Loucy (cell line): ENCODE measurements around the gene ENPP5.

Experiments
- H2AFZ ChIP-seq: fragments of 200-600 bp; sonication (generic); 2 replicates; pipeline ENCODE4 v1.6.0; 2016; ENCODE audit warnings: antibody characterized with exemption, mild to moderate bottlenecking, low read length, moderate library complexity
- H3F3A ChIP-seq: fragments of 200-600 bp; 2 replicates; pipeline ENCODE4 v1.6.0; 2016; ENCODE audit warnings: antibody characterized with exemption, low read depth, mild to moderate bottlenecking
- H3K27me3 ChIP-seq: fragments of 200-600 bp; sonication (generic); 2 replicates; pipeline ENCODE4 v1.6.1; 2014; ENCODE audit warnings: low read length, mild to moderate bottlenecking; ENCODE audit not compliant: insufficient read depth, poor library complexity, severe bottlenecking
- H3K36me3 ChIP-seq: fragments of 200-600 bp; sonication (generic); 2 replicates; pipeline ENCODE4 v1.6.1; 2016; ENCODE audit warnings: low read length; ENCODE audit not compliant: insufficient read depth
- H3K4me1 ChIP-seq: fragments of 200-600 bp; sonication (generic); 2 replicates; pipeline ENCODE4 v1.5.1; 2014; ENCODE audit warnings: low read length, mild to moderate bottlenecking; ENCODE audit not compliant: insufficient read depth, poor library complexity, severe bottlenecking
- H3K4me2 ChIP-seq: fragments of 200-600 bp; sonication (generic); 2 replicates; pipeline ENCODE4 v1.6.0; 2014; ENCODE audit warnings: antibody characterized with exemption, low read length, low read depth, mild to moderate bottlenecking; ENCODE audit not compliant: poor library complexity, severe bottlenecking
- H3K4me3 ChIP-seq: fragments of 200-600 bp; sonication (generic); 2 replicates; pipeline ENCODE4 v1.5.1; 2014; ENCODE audit warnings: low read length, mild to moderate bottlenecking, mixed read lengths; ENCODE audit not compliant: poor library complexity, severe bottlenecking
- H3K79me2 ChIP-seq: fragments of 200-600 bp; sonication (generic); 2 replicates; pipeline ENCODE4 v1.6.1; 2014; ENCODE audit warnings: low read length; ENCODE audit not compliant: insufficient read depth
- H3K9ac ChIP-seq: fragments of 200-600 bp; sonication (generic); 2 replicates; pipeline ENCODE4 v1.6.0; 2014; ENCODE audit warnings: mild to moderate bottlenecking, low read depth, low read length, moderate library complexity; ENCODE audit not compliant: poor library complexity, severe bottlenecking
- H3K9me2 ChIP-seq: fragments of 200-600 bp; sonication (generic); replicated peaks from 2 replicates; pipeline ENCODE4 v1.6.1; 2016; ENCODE audit warnings: low read depth, low read length, mixed read lengths
- H3K9me3 ChIP-seq: fragments of 200-600 bp; sonication (generic); 2 replicates; pipeline ENCODE4 v1.6.1; 2014; ENCODE audit warnings: mild to moderate bottlenecking, antibody characterized with exemption, low read length, low read depth; ENCODE audit not compliant: insufficient read depth
- H4K20me1 ChIP-seq: fragments of 200-600 bp; sonication (generic); 2 replicates; pipeline ENCODE4 v1.6.0; 2014; ENCODE audit warnings: antibody characterized with exemption, low read length, mild to moderate bottlenecking; ENCODE audit not compliant: insufficient read depth, poor library complexity, severe bottlenecking
- EZH2phosphoT487 ChIP-seq: fragments of 200-600 bp; IDR thresholded peaks from 2 replicates; pipeline ENCODE4 v1.6.1; 2018; ENCODE audit warnings: antibody characterized with exemption, mild to moderate bottlenecking, moderate library complexity, borderline replicate concordance
- TF ChIP-seq, protein P1 (sequence below): fragments of 200-600 bp; sonication (generic); conservative IDR thresholded peaks from 2 replicates; pipeline ENCODE4 v1.5.1; 2014; ENCODE audit warnings: mild to moderate bottlenecking, antibody characterized with exemption, low read length

ENPP5 gene

GRCh38 chr6:46217671-46218131 lies 46.9 kb upstream of the ENPP5 start:
- TF ChIP-seq, protein P1, sequence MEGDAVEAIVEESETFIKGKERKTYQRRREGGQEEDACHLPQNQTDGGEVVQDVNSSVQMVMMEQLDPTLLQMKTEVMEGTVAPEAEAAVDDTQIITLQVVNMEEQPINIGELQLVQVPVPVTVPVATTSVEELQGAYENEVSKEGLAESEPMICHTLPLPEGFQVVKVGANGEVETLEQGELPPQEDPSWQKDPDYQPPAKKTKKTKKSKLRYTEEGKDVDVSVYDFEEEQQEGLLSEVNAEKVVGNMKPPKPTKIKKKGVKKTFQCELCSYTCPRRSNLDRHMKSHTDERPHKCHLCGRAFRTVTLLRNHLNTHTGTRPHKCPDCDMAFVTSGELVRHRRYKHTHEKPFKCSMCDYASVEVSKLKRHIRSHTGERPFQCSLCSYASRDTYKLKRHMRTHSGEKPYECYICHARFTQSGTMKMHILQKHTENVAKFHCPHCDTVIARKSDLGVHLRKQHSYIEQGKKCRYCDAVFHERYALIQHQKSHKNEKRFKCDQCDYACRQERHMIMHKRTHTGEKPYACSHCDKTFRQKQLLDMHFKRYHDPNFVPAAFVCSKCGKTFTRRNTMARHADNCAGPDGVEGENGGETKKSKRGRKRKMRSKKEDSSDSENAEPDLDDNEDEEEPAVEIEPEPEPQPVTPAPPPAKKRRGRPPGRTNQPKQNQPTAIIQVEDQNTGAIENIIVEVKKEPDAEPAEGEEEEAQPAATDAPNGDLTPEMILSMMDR, result no peak
- TF ChIP-seq EZH2phosphoT487, result no peak
- no peaks in the 10 kb centered on the region for H3K9me2 ChIP-seq
- H3F3A ChIP-seq, result no peaks in the 10 kb centered on the region
- no peak overlapping the region for H3K4me2 ChIP-seq
- H3K9me3 ChIP-seq, result no peaks in the 10 kb centered on the region
- H3K9ac ChIP-seq, result no peak overlapping the region
- H3K4me3 ChIP-seq, result no peak overlapping the region
- H3K4me1 ChIP-seq, result no peaks in the 10 kb centered on the region
- no peaks in the 10 kb centered on the region for H3K36me3 ChIP-seq
- no peaks in the 10 kb centered on the region for H3K79me2 ChIP-seq
- no peaks in the 10 kb centered on the region for H3K27me3 ChIP-seq
- H4K20me1 ChIP-seq, result no peaks in the 10 kb centered on the region
- no peak overlapping the region for H2AFZ ChIP-seq

GRCh38 chr6:46216879-46217278 lies 46.1 kb upstream of the ENPP5 start:
- Histone ChIP-seq H3F3A (no peaks in the 10 kb centered on the region), H3K9me3 (no peaks in the 10 kb centered on the region), H3K9ac (no peak overlapping the region), H4K20me1 (no peaks in the 10 kb centered on the region), H3K27me3 (no peaks in the 10 kb centered on the region), H3K9me2 (no peaks in the 10 kb centered on the region), H3K4me3 (no peak overlapping the region), H3K4me1 (no peaks in the 10 kb centered on the region), H3K79me2 (no peaks in the 10 kb centered on the region), H3K36me3 (no peaks in the 10 kb centered on the region), H2AFZ (no peak overlapping the region), H3K4me2 (no peak overlapping the region)
- TF ChIP-seq, protein P1, result no peak
- TF ChIP-seq EZH2phosphoT487, result no peak

DNA sequence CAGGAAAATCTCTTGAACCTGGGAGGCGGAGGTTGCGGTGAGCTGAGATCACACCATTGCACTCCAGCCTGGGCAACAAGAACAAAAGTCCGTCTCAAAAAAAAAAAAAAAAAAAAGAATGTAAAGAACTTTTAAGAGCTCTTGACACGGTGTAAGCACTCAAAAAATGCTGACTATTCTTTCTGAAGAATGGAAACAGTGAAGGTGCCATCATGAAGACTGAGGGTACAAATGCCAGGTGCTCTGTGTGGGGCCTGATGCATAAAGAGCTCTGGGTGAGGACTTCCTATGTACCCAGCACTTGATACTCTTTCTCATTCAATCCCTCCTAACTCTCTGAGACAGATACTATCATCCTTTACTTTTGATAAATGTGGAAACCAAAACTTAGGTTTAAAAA lies 45.0 kb upstream of the ENPP5 start:
- Histone ChIP-seq H3K79me2 (no peaks in the 10 kb centered on the region), H3K4me2 (no peak overlapping the region)

More for the DNA sequence above, 45.0 kb upstream of the ENPP5 start:
- no peak overlapping the region for H3K9ac ChIP-seq
- H3K9me3 ChIP-seq, result no peaks in the 10 kb centered on the region
- H3F3A ChIP-seq, result no peaks in the 10 kb centered on the region
- no peaks in the 10 kb centered on the region for H4K20me1 ChIP-seq
- H3K27me3 ChIP-seq, result no peaks in the 10 kb centered on the region
- no peaks in the 10 kb centered on the region for H3K4me1 ChIP-seq
- H3K4me3 ChIP-seq, result no peak overlapping the region
- H3K9me2 ChIP-seq, result no peaks in the 10 kb centered on the region
- no peaks in the 10 kb centered on the region for H3K36me3 ChIP-seq
- H2AFZ ChIP-seq, result no peak overlapping the region
- TF ChIP-seq, protein P1, result no peak
- no peak for TF ChIP-seq EZH2phosphoT487
